GM18526 (cell line): ENCODE measurements around the gene PRELID2.

Source experiments
- POLR2A ChIP-seq: IDR thresholded peaks from 3 replicates; pipeline ENCODE4 v1.6.1; 2011; ENCODE audit not compliant: insufficient read length; ENCODE audit errors: extremely low read depth

PRELID2 gene

DNA sequence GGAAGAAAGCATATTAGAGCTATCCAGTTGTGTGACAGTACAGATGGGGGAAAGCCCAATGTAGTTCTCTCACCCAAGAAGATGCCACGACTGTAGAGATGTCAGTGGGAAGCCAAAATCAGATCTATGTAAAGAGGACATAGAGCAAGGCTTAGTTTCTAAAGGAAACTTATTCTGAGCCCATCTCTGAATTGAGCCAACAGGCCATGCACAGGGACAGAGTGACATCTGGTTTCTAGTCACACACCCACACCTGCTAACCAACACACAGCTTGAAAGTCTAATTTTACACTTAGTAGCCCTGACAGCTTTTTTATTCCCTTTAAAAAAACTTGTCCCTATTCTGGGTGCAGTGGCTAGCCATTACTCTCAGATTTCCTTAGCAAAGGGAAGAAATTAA, 22.3 kb downstream of the PRELID2 start:
- no peak for TF ChIP-seq POLR2A

DNA sequence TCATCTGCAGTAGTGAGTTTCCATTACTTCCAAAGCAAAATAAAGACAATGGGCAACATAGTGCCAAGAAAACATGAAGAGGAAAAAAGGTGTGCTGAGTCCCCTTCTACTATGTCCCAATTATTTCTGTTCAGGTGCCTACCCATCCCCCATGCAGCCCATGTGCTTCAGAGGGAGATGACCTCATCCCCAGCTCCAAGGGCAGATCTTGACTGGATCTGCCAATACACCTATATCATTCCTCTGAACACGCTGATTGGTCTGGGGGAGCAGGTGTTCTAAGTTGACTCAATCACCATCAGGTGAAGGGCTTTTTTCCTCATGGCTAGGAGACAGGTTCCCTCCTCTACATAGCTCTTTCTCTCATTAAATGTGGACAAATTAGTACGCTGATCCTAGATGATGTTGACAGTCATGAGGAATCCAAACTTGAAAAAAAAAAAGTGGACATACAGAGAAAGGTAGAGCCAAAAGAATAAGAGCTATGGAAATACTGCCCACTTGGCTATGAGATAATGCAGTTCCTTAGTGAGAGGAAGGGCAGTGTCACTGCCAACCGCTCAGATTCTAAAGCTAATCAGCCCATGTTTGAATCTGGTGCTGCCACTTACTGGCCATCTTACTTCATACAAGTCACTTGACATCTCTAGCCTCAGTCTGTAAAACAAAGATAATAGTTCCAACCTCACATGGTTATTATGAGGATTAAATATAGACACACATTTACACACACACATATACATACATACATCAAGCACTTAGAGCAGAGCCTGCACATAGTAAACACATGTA, 23.1 kb downstream of the PRELID2 start:
- TF ChIP-seq POLR2A, result no peak

DNA sequence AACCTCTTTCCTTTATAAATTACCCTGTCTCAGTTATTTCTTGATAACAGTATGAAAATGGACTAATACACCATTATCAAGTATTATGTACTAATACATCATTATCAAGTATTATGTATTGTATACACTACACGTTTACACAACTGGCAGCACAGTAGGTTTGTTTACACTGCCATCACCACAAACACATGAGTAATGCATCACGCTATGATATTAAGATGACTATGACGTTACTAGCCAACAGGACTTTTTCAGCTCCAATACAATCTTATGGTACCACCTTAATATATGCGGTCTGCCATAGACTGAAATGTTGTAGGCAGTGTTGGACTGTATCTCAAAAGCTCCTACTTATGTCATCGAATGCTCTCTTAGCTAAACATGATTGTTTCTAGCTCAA, 28.2 kb downstream of the PRELID2 start:
- no peak for TF ChIP-seq POLR2A

DNA sequence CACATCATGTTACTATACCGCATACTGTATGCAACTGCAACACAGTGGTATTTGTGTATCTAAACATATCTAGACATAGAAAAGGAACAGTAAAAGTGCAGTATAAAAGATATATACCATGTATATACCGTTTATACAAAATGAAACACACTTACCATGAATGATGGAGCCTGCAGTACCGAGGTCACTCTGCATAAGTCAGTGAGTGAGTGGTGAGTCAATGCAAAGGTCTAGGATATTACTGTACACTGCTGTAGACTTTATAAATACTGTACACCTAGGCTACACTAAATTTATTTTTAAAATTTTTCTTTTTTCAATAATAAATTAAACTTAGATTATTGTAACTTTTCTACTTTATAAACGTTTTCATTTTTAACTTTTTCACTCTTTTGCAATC, 29.3 kb downstream of the PRELID2 start:
- no peak for TF ChIP-seq POLR2A

DNA sequence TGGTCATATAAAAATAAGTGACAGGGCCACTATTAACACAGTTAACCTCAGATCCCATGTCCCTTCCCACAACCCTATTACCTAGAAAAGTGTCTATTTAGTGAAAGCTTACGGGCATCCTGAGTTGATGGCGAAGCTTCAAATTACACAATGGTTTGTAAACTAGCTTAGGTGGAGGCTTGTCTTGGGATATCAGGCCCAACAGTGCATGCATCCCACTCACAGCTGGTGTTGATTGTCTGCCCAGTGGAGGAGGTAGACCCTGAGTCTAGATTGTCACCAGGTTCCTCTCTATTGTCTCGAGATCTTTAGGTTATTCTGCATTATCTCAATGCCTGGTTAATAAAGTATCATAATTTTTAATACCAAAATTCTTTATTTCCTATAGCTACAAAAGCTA, 30.4 kb downstream of the PRELID2 start:
- TF ChIP-seq POLR2A, result no peak

DNA sequence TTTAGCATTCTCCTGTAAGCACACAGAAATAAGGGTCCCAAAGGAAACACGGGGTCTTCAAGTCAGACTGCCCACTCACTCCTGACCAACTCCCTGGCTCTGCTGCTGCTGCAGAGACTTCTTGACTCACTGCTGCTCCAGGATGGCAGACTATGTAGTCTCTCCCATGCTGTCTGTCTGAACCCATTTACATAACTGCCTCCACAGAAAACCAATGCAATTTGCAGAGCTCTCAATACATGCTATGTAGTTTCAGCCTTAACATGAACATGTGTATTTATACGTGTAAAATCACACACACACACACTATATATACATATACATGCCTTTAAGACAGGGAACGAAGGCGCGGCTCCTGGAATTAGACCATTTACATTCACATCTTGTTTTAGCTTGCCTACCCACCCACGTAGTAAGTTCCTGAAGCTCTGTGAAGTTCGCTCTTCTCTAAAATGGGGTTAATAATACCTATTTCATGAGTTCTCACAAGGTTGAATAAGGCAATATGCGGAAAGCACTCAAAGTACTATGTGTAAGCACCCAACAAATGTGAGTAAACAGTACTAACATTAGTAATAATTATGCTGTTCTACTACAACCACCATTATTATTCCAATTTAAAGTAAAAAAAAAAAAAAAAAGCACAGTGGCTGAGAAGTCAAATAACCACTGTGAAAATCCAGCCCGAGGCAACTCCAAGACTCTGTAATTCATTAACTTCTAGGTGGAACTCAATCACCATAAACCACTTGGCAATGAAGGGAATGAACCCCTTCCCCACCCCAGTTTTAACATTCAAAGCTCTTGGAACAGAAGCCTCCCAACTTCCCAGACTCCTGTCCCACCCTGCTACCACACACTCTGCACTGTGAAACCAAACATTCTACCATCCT, 31.8 kb downstream of the PRELID2 start:
- TF ChIP-seq POLR2A, result no peak

DNA sequence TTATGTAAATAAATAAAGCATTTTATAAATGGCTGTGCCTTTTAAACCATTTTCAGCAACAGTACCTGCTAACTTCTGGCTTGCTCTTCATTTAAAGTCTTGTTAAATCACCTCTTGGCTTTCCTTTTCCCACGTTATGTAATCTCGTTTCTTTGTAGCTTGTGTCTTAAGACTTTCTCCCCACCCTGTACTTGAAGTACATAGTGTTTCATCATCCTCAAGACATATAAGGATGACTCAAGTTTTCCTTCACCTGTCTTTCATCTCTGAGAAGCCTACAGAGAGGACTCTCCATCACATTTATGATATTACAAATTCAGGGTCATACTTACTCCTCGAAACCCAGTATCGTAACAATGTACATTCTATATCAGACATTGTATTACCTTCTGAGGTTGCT, 33.9 kb downstream of the PRELID2 start:
- no peak for TF ChIP-seq POLR2A

DNA sequence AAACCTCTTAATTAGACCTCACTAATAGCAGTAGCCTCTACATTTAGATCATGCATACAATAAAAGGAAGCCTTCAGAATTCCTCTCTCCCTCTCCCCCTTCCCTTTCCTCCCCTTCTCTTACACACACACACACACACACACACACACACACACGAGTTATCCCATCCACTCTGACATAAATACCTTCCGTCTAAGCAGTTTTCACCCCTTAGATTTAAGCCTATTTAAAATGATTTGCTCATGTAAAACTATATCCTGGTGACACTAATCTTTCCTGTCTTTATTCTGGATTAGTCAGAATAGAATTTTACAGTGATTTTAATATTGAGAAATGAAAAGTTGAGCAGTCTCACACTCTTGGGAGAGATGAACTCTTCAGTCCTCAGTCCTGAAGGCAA, 35.0 kb downstream of the PRELID2 start:
- no peak for TF ChIP-seq POLR2A

DNA sequence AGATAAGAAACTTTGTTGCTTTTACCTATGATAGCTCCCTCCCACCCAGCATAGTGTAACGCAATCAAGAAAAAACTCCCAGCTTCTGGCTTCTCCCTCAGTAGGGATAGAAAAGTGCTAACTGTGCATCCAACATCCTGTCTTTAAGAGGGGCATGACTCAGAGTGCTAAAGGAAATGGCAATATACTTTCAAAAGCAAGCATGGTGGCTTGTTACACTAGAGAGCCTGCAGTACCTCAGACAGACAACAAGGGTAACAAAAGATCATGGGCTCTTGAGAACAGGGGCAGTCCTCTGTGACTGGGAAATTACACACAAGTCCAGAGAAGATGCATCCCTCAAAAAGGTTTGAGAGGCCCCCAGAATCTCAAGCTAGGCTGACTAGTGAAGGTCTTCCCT, 37.8 kb downstream of the PRELID2 start:
- no peak for TF ChIP-seq POLR2A

DNA sequence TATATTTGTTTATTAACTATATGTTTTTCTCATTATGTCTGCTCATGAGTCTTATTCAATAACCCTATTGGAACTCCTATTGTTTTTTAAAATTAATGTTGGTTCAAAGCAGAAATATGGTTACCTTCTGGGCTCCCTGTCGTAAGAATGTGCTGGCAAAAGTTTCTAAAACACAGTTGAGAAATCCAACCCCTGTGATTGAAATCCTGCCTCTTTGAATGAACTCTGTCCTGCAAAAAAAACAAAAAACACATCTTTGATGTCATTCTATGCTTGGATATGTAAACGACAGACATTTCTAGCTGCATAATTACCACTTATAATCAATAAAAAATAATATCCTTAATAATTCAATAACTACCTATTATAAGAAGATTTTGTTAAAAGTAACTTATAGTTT, 38.8 kb downstream of the PRELID2 start:
- no peak for TF ChIP-seq POLR2A

DNA sequence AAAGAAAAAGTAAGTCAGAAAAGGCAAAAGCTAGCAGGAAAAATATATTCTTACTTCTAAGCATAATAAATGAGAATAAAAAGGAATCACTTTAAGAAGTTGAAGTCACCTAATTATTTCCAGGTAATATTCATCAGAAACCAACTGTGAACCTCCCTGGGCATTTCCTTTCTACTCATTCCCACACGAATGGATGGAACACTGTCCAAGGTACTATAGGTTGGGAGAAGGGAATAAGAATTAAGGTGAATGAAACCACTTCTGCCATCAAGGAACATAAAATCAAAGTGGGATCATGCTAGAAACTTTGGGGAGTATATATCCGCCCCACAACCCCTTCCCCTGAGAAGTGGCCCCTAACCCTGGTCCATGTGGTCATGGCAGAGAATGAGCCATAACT, 41.6 kb downstream of the PRELID2 start:
- no peak for TF ChIP-seq POLR2A

DNA sequence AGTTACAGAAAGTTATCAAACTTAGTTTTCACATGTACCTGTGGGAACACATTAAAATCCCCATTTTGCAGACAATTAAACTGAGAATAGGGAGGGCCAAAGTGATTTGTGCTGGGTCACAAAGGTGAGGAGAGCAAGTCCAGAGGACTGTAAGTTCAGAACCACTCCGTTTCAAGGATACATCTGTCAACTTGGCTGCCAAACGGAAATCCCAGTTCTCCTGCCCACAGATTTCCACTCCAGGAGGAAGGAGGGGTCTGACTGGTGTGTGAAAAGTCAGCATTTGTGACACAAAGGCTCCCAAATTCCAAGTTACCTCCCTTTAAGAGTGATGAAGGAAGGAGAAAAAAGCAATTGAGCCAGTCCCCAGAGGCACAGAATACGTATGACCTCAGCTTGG, 42.3 kb downstream of the PRELID2 start:
- no peak for TF ChIP-seq POLR2A

DNA sequence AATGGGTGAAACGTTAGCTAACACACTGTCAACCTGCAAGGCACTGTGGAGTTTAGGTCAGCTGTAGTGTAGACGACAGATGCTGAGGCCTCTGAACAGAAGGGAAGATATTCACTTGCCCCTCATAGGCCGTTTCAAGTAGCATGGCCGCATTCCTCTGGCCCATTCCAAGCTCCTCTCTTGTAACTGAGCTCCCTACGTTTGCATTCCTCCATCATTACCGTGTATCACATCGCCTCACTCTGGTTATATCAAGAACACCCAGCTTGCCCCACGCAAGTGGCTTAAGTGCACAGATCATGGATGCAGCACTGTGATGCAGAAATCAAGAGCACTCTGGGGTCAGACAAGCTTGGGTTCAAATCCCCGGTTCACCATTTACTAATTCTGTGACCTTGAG, 43.3 kb downstream of the PRELID2 start:
- no peak for TF ChIP-seq POLR2A

DNA sequence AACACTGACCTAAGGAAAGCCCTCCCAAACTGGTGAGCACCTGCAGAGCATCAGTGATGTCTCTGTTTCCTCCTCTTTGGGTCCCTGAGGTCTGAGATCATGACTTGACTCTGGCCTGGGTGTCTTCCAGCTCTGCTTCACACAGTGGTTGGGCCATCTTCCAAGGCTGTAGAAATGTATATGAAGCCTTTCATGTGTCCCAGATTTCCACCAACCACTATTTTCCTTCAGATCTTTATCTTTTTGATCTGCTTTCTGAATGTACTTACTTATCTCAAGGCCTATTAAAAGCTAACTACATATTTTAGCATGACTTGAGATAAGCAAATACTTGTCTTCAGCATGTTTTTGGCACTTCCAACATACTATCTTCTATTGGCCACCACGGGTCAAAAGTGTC, 47.1 kb downstream of the PRELID2 start:
- no peak for TF ChIP-seq POLR2A

DNA sequence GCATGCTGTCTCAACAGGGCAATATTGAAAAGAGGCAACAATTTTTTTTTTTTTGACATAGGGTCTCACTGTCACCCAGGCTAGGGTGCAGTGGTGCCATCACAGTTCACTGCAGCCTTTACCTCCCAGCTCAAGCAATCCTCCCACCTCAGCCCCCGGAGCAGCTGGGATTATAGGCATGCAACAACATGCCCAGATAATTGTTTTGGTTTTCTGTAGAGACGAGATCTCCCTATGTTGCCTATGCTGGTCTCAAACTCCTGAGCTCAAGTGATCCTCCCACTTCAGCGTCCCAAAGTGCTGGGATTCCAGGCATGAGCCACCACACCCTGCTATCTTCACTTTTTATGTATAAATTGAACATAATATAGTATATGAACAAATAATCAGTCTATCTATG, 47.6 kb downstream of the PRELID2 start:
- TF ChIP-seq POLR2A, result no peak

DNA sequence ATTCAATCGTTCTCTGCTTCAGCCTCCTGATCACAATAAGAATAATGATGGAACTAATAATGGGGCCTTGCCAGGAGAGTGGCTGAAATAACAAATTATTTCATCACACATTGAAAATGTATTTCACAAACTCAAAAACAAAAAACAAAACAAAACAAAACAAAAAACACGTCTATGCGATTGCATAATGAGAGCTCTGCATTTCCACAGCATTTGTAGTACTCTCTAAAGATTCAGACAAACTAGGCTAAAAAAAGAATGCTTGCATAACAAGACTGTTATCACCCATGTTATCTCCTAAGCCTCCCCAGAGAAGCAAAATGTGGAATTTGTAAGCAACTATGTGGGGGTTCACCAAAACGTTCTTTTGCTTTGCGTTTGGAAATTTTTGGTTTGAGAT, 48.1 kb downstream of the PRELID2 start:
- no peak for TF ChIP-seq POLR2A
